ENCODE data around the gene HTRA1.

- TF ChIP-seq CTCF (conservative IDR thresholded peaks at IDR 0.05; ENCODE audit: low read depth, low read length) (no peak), EZH2 (IDR thresholded peaks at IDR 0.05; ENCODE audit: low read length, unreplicated experiment) (no peak), EZH2phosphoT487 (IDR thresholded peaks at IDR 0.05; ENCODE audit: borderline replicate concordance, low read length) (no peak)
These were observed 29.7 kb downstream of the HTRA1 start for GRCh38 chr10:122490786-122491680.
